H9 (cell line): ENCODE measurements around the gene MYO15A. TPM values are rescaled to one million over a fixed set of nuclear protein-coding genes. Genes with fewer than 3 reads are reported as not detected.

ENCODE experiments used
- DNase-seq: peaks from one replicate; pipeline ENCODE4 v3.0.0-alpha.2; 2017
- H2AFZ ChIP-seq: one replicate; pipeline ENCODE4 v1.6.1; 2013; ENCODE audit warnings: mild to moderate bottlenecking, low read length, control low read depth, moderate library complexity
- H2AK5ac ChIP-seq: 2 replicates; pipeline ENCODE4 v1.6.1; 2013; ENCODE audit warnings: low read length, control low read depth, mixed read lengths; ENCODE audit not compliant: insufficient read length
- H2BK120ac ChIP-seq: one replicate; pipeline ENCODE4 v1.6.1; 2013; ENCODE audit warnings: low read depth, mild to moderate bottlenecking, low read length, control low read depth, inconsistent platforms; ENCODE audit not compliant: poor library complexity, severe bottlenecking
- H2BK12ac ChIP-seq: 2 replicates; pipeline ENCODE4 v1.6.1; 2013; ENCODE audit warnings: low read length, control low read depth, mixed read lengths, low read depth; ENCODE audit not compliant: insufficient read length
- H2BK15ac ChIP-seq: 2 replicates; pipeline ENCODE4 v1.6.1; 2013; ENCODE audit warnings: low read depth, low read length, control low read depth
- H2BK20ac ChIP-seq: one replicate; pipeline ENCODE4 v1.6.1; 2013; ENCODE audit warnings: low read depth, mild to moderate bottlenecking, low read length, control low read depth, inconsistent platforms; ENCODE audit not compliant: poor library complexity, severe bottlenecking
- H2BK5ac ChIP-seq: 2 replicates; pipeline ENCODE4 v1.6.1; 2013; ENCODE audit warnings: low read length, control low read depth, mixed read lengths; ENCODE audit not compliant: insufficient read length
- H3K14ac ChIP-seq: 2 replicates; pipeline ENCODE4 v1.6.1; 2013; ENCODE audit warnings: low read length, control low read depth; ENCODE audit not compliant: insufficient read depth
- H3K18ac ChIP-seq: 2 replicates; pipeline ENCODE4 v1.6.1; 2013; ENCODE audit warnings: low read depth, mild to moderate bottlenecking, mixed read lengths, low read length, control low read depth; ENCODE audit not compliant: insufficient read length
- H3K23ac ChIP-seq: 2 replicates; pipeline ENCODE4 v1.6.1; 2013; ENCODE audit warnings: low read length, control low read depth, mixed read lengths, low read depth; ENCODE audit not compliant: insufficient read length
- H3K23me2 ChIP-seq: 2 replicates; pipeline ENCODE4 v1.6.1; 2013; ENCODE audit warnings: low read depth, mild to moderate bottlenecking, mixed read lengths, low read length, control low read depth; ENCODE audit not compliant: insufficient read length, poor library complexity, severe bottlenecking
- H3K27ac ChIP-seq: 2 replicates; pipeline ENCODE4 v1.5.1; 2013; ENCODE audit warnings: low read length, control low read depth, mixed read lengths, low read depth; ENCODE audit not compliant: insufficient read length
- H3K27me3 ChIP-seq: 2 replicates; pipeline ENCODE4 v1.6.1; 2013; ENCODE audit warnings: low read length, control low read depth, inconsistent platforms; ENCODE audit not compliant: insufficient read depth
- H3K4ac ChIP-seq: 2 replicates; pipeline ENCODE4 v1.6.1; 2013; ENCODE audit warnings: low read depth, mild to moderate bottlenecking, control low read depth, inconsistent platforms, low read length, moderate library complexity
- H3K4me1 ChIP-seq: 2 replicates; pipeline ENCODE4 v1.6.1; 2013; ENCODE audit warnings: low read length, control low read depth, inconsistent platforms; ENCODE audit not compliant: insufficient read depth
- H3K4me2 ChIP-seq: 2 replicates; pipeline ENCODE4 v1.6.1; 2013; ENCODE audit warnings: low read length, control low read depth, mixed read lengths; ENCODE audit not compliant: insufficient read length, insufficient read depth
- H3K56ac ChIP-seq: 2 replicates; pipeline ENCODE4 v1.6.1; 2013; ENCODE audit warnings: low read depth, mild to moderate bottlenecking, mixed read lengths, low read length, control low read depth; ENCODE audit not compliant: insufficient read length
- H3K79me1 ChIP-seq: 2 replicates; pipeline ENCODE4 v1.6.1; 2013; ENCODE audit warnings: low read depth, mild to moderate bottlenecking, moderate library complexity, low read length, control low read depth, inconsistent platforms; ENCODE audit not compliant: insufficient read depth, poor library complexity, severe bottlenecking
- H3K79me2 ChIP-seq: 2 replicates; pipeline ENCODE4 v1.6.1; 2013; ENCODE audit warnings: low read length, control low read depth, inconsistent platforms; ENCODE audit not compliant: insufficient read depth
- H3K9ac ChIP-seq: 2 replicates; pipeline ENCODE4 v1.6.1; 2013; ENCODE audit warnings: low read length, control low read depth, mixed read lengths; ENCODE audit not compliant: insufficient read length; ENCODE audit errors: extremely low read depth
- H3K9me3 ChIP-seq: one replicate; pipeline ENCODE4 v1.6.1; 2013; ENCODE audit warnings: low read depth, low read length, inconsistent platforms; ENCODE audit not compliant: control insufficient read depth
- H3T11ph ChIP-seq: one replicate; pipeline ENCODE4 v1.6.1; 2013; ENCODE audit warnings: mild to moderate bottlenecking, low read length, control low read depth, inconsistent platforms
- H4K20me1 ChIP-seq: one replicate; pipeline ENCODE4 v1.6.1; 2013; ENCODE audit not compliant: control insufficient read depth, insufficient read length, insufficient read depth
- H4K5ac ChIP-seq: 2 replicates; pipeline ENCODE4 v1.6.1; 2013; ENCODE audit warnings: low read depth, mild to moderate bottlenecking, mixed read lengths, low read length, control low read depth; ENCODE audit not compliant: insufficient read length
- H4K8ac ChIP-seq: replicated peaks from 2 replicates; pipeline ENCODE4 v1.6.1; 2013; ENCODE audit warnings: low read length, control low read depth, mixed read lengths, low read depth; ENCODE audit not compliant: insufficient read length
- H4K91ac ChIP-seq: 2 replicates; pipeline ENCODE4 v1.6.1; 2013; ENCODE audit warnings: low read depth, mild to moderate bottlenecking, moderate library complexity, mixed read lengths, low read length, control low read depth; ENCODE audit not compliant: insufficient read length
- H3K27ac Mint-ChIP-seq, 3 experiments: 2 replicates in 2 of 3; 3 replicates in 1 of 3; pipeline ENCODE4 v1.8.0; 2020 to 2021; ENCODE audit warnings: mixed read lengths in 3 of 3, mild to moderate bottlenecking in 1 of 3, moderate library complexity in 1 of 3
- H3K27me3 Mint-ChIP-seq: 2 replicates; pipeline ENCODE4 v1.8.0; 2021; ENCODE audit warnings: low read depth, mild to moderate bottlenecking, moderate library complexity, mixed read lengths
- H3K36me3 Mint-ChIP-seq, 3 experiments: 2 replicates in 2 of 3; 3 replicates in 1 of 3; pipeline ENCODE4 v1.8.0; 2020 to 2021; ENCODE audit warnings: low read depth in 3 of 3, mixed read lengths in 3 of 3; ENCODE audit not compliant: insufficient read depth in 1 of 3
- H3K4me1 Mint-ChIP-seq, 2 experiments: 2 replicates each; pipeline ENCODE4 v1.8.0; 2020; ENCODE audit warnings: mixed read lengths in 2 of 2
- H3K4me3 Mint-ChIP-seq, 2 experiments: 2 replicates in 1 of 2; 3 replicates in 1 of 2; pipeline ENCODE4 v1.8.0; 2020 to 2021; ENCODE audit warnings: mild to moderate bottlenecking in 2 of 2, mixed read lengths in 2 of 2, moderate library complexity in 1 of 2
- H3K9me3 Mint-ChIP-seq, 2 experiments: 2 replicates in 1 of 2; 3 replicates in 1 of 2; pipeline ENCODE4 v1.8.0; 2020; ENCODE audit warnings: mild to moderate bottlenecking in 2 of 2, mixed read lengths in 2 of 2, moderate library complexity in 1 of 2
- CTCF ChIP-seq: fragments of 200-600 bp; sonication (generic); conservative IDR thresholded peaks from 3 replicates; pipeline ENCODE4 v1.8.0; 2021; ENCODE audit warnings: antibody characterized with exemption, mild to moderate bottlenecking
- WGBS: extraction: QIAGEN DNeasy Blood & Tissue Kit; methylation state at CpG from one replicate; pipeline ENCODE4 v1.1.7; 2013; ENCODE audit warnings: missing lambda C conversion rate, low lambda C conversion rate, mixed read lengths; ENCODE audit not compliant: insufficient read length; ENCODE audit errors: extremely low coverage; 5-methylcytosine and 5-hydroxymethylcytosine counted together
- total RNA-seq: library from RNA; stranded (reverse); gene quantifications from 2 replicates; pipeline ENCODE4 v1.2.1, GENCODE V29; 2021

MYO15A gene
- total RNA-seq, 1 experiment from 2014 or later = 2.5 TPM

DNA sequence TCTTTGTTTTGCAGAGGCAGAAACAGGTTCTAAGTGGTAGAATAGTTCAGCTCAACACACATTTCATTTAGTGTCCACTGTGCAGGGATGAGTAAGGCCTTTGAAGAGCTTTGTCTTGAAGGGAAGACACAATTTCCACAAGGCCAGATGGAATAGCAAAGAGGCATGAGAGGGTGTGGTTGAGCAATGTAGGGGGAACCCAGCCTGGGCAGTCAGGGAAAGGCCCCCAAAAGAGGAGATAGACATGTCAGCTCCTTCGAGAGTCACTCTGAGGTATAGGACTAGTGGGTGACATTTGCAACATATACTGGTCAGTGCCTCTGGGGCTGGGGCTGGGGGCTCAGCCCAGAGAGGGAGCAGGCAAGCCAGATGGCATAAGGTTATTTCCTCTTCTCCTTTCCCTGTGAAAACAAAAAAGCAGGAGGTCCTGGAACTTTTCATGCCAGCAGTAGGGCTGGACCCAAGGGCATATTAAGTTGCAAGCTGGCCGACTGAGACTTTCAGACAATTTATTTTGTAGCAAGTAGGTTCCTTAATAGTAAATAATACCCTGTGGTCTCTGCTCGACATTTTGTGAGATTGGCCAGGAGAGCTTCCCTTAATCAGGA lies 82.2 kb downstream of the MYO15A start:
- no peak overlapping the region for H3K4ac ChIP-seq
- TF ChIP-seq CTCF = no peak
- no peak overlapping the region for H4K91ac ChIP-seq
- Mint-ChIP-seq H3K36me3 (peaks cover 28 to 74% (median 50%) of the 10 kb centered on the region in 3 experiments), H3K4me3 (no peak overlapping the region), H3K27ac (peak overlapping the region in 1 of 3 experiments; percentile 82; a peak in 2 of 7 replicates), H3K4me1 (peaks cover 29 to 33% of the 10 kb centered on the region in 2 experiments), H3K27me3 (no peaks in the 10 kb centered on the region), H3K9me3 (no peaks in the 10 kb centered on the region)
- H3K14ac ChIP-seq = no peak overlapping the region
- no peak overlapping the region for H2AK5ac ChIP-seq
- H3T11ph ChIP-seq = no peak overlapping the region
- no peak overlapping the region for H2BK120ac ChIP-seq
- no peak overlapping the region for H2BK5ac ChIP-seq
- H4K8ac ChIP-seq = no peak overlapping the region
- no peak overlapping the region for H3K4me2 ChIP-seq
- no peak overlapping the region for H3K18ac ChIP-seq
- H3K9ac ChIP-seq = no peak overlapping the region
- H4K5ac ChIP-seq = no peak overlapping the region
- no peak overlapping the region for H3K27ac ChIP-seq
- H3K79me2 ChIP-seq = peaks cover 45% of the 10 kb centered on the region; the same call in 1 of the 2 replicates
- no peaks in the 10 kb centered on the region for H4K20me1 ChIP-seq
- H3K4me1 ChIP-seq = peaks cover 5% of the 10 kb centered on the region; the same call in 1 of the 2 replicates
- H2BK15ac ChIP-seq = no peak overlapping the region
- H3K23me2 ChIP-seq = peaks cover 8% of the 10 kb centered on the region
- no peak overlapping the region for H3K23ac ChIP-seq
- no peak overlapping the region for H3K56ac ChIP-seq
- H2BK20ac ChIP-seq = no peak overlapping the region
- H2BK12ac ChIP-seq = no peak overlapping the region
- DNase-seq = no peak
- no CpG with 5 or more reads among the region's 3 CpGs for WGBS
- no peaks in the 10 kb centered on the region for H3K27me3 ChIP-seq
- H3K79me1 ChIP-seq = peaks cover 18% of the 10 kb centered on the region
- H2AFZ ChIP-seq = no peak overlapping the region
- no peaks in the 10 kb centered on the region for H3K9me3 ChIP-seq
